ENCODE measurements around the gene ARHGAP22.

DNA sequence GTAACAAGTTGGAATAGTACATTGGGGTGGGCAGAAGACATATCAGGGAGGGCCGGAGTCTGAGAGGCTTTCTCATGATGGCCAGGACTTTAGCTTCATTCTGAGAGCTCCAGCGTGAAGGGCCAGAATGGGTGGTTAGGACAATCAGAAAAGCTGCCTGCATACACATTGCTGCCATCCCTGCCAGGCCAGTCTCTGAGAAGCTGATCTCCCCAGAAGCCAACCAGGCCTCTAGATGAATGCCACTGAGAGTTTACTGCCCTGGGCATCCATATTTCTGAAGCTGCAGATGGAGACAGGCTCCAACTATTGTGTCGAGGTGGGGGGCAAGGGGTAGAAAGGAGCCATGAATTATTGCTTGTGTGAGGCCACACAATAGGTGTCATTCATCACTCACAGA lies 32.0 kb upstream of the ARHGAP22 start:
- TF ChIP-seq, protein P1, sequence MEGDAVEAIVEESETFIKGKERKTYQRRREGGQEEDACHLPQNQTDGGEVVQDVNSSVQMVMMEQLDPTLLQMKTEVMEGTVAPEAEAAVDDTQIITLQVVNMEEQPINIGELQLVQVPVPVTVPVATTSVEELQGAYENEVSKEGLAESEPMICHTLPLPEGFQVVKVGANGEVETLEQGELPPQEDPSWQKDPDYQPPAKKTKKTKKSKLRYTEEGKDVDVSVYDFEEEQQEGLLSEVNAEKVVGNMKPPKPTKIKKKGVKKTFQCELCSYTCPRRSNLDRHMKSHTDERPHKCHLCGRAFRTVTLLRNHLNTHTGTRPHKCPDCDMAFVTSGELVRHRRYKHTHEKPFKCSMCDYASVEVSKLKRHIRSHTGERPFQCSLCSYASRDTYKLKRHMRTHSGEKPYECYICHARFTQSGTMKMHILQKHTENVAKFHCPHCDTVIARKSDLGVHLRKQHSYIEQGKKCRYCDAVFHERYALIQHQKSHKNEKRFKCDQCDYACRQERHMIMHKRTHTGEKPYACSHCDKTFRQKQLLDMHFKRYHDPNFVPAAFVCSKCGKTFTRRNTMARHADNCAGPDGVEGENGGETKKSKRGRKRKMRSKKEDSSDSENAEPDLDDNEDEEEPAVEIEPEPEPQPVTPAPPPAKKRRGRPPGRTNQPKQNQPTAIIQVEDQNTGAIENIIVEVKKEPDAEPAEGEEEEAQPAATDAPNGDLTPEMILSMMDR (conservative IDR thresholded peaks at IDR 0.05 in 1 of 2, IDR thresholded peaks at IDR 0.05 in 1 of 2; ENCODE audit: extremely low read depth in 1 of 2, insufficient read depth in 1 of 2, low read depth in 1 of 2, low read length in 2 of 2) = no peak
- TF ChIP-seq EZH2 (IDR thresholded peaks at IDR 0.05; ENCODE audit: borderline replicate concordance, low read length) = no peak
